Mesodermal cell (in vitro differentiated cells): ENCODE measurements around the gene AFAP1.
"Not testable (repeated sequence)": the region's sequence is repeated elsewhere in the genome, so short reads cannot be mapped to it uniquely, and the experiment has no call there.

Experiments used
- H3K27ac ChIP-seq: 2 replicates; pipeline ENCODE4 v1.7.0; 2013; ENCODE audit warnings: mild to moderate bottlenecking, low read depth, low read length, moderate library complexity; ENCODE audit not compliant: severe bottlenecking
- H3K36me3 ChIP-seq: 2 replicates; pipeline ENCODE4 v1.7.1; 2013; ENCODE audit warnings: mild to moderate bottlenecking, low read length, moderate library complexity; ENCODE audit not compliant: control insufficient read depth, insufficient read depth
- H3K4me1 ChIP-seq: one replicate; pipeline ENCODE4 v1.7.1; 2013; ENCODE audit warnings: mild to moderate bottlenecking, low read length; ENCODE audit not compliant: insufficient read depth, control insufficient read depth, poor library complexity, severe bottlenecking
- H3K4me3 ChIP-seq: 2 replicates; pipeline ENCODE4 v1.7.0; 2013; ENCODE audit warnings: low read length, control low read depth, mild to moderate bottlenecking; ENCODE audit not compliant: insufficient read depth, poor library complexity, severe bottlenecking; ENCODE audit errors: extremely low read depth
- H3K9me3 ChIP-seq: 2 replicates; pipeline ENCODE4 v1.7.1; 2013; ENCODE audit warnings: mild to moderate bottlenecking, low read length, moderate library complexity; ENCODE audit not compliant: control insufficient read depth
- WGBS, 2 experiments: methylation state at CpG; one replicate each; pipeline ENCODE4 v1.1.5; 2013; ENCODE audit warnings: missing lambda C conversion rate in 2 of 2; ENCODE audit not compliant: insufficient coverage in 2 of 2; 5-methylcytosine and 5-hydroxymethylcytosine counted together

Gene AFAP1

GRCh38 chr4:7929118-7929951, 10.3 kb downstream of the AFAP1 start:
- peaks cover 23% of the 10 kb centered on the region for H3K9me3 ChIP-seq
- 22 to 29% methylated on average over 5 of the region's 7 CpGs for WGBS, 2 experiments
- peaks cover 54% of the 10 kb centered on the region for H3K36me3 ChIP-seq
- no peak overlapping the region for H3K27ac ChIP-seq
- no peak overlapping the region for H3K4me3 ChIP-seq
- peaks cover 11% of the 10 kb centered on the region for H3K4me1 ChIP-seq

- peaks cover 23% of the 10 kb centered on the region for H3K9me3 ChIP-seq
- H3K4me3 ChIP-seq, result no peak overlapping the region
- peaks cover 48% of the 10 kb centered on the region for H3K36me3 ChIP-seq
- no peak overlapping the region for H3K27ac ChIP-seq
- peaks cover 16% of the 10 kb centered on the region for H3K4me1 ChIP-seq
- WGBS, 2 experiments, result 89% methylated on average over 7 of the region's 7 CpGs
Measured at GRCh38 chr4:7928711-7929110, 10.9 kb downstream of the AFAP1 start.

GRCh38 chr4:7926822-7927221, 12.8 kb downstream of the AFAP1 start:
- Histone ChIP-seq H3K9me3 (peaks cover 23% of the 10 kb centered on the region), H3K27ac (no peak overlapping the region), H3K4me1 (peaks cover 18% of the 10 kb centered on the region), H3K36me3 (peaks cover 41% of the 10 kb centered on the region), H3K4me3 (no peak overlapping the region)
- WGBS, 2 experiments, result 95 to 98% methylated on average over 6 of the region's 7 CpGs

GRCh38 chr4:7924570-7924969, 15.1 kb downstream of the AFAP1 start:
- Histone ChIP-seq H3K4me1 (peaks cover 10% of the 10 kb centered on the region), H3K4me3 (no peak overlapping the region), H3K27ac (no peak overlapping the region), H3K36me3 (peaks cover 36% of the 10 kb centered on the region), H3K9me3 (peaks cover 23% of the 10 kb centered on the region)
- 85 to 91% methylated on average over 4 of the region's 4 CpGs for WGBS, 2 experiments

GRCh38 chr4:7924163-7924562, 15.5 kb downstream of the AFAP1 start:
- H3K9me3 ChIP-seq, result peaks cover 23% of the 10 kb centered on the region
- WGBS, 2 experiments, result 85 to 90% methylated on average over 4 to 6 of the region's 7 CpGs
- peaks cover 34% of the 10 kb centered on the region for H3K36me3 ChIP-seq
- peaks cover 7% of the 10 kb centered on the region for H3K4me1 ChIP-seq
- no peak overlapping the region for H3K4me3 ChIP-seq
- no peak overlapping the region for H3K27ac ChIP-seq

GRCh38 chr4:7922466-7922865, 17.2 kb downstream of the AFAP1 start:
- peaks cover 23% of the 10 kb centered on the region for H3K9me3 ChIP-seq
- 91% methylated on average over 3 to 7 of the region's 7 CpGs for WGBS, 2 experiments
- no peak overlapping the region for H3K4me3 ChIP-seq
- H3K36me3 ChIP-seq, result peaks cover 34% of the 10 kb centered on the region
- no peak overlapping the region for H3K27ac ChIP-seq
- H3K4me1 ChIP-seq, result peaks cover 11% of the 10 kb centered on the region

GRCh38 chr4:7918981-7919380, 20.7 kb downstream of the AFAP1 start:
- Histone ChIP-seq H3K27ac (peak overlapping the region; percentile 20), H3K9me3 (no peaks in the 10 kb centered on the region), H3K4me3 (no peak overlapping the region), H3K36me3 (peaks cover 15% of the 10 kb centered on the region), H3K4me1 (peaks cover 13% of the 10 kb centered on the region)
- 89 to 92% methylated on average over 10 to 11 of the region's 12 CpGs for WGBS, 2 experiments

GRCh38 chr4:7918187-7918586, 21.5 kb downstream of the AFAP1 start:
- H3K27ac ChIP-seq, H3K9me3 ChIP-seq, H3K4me3 ChIP-seq, H3K4me1 ChIP-seq: not testable (repeated sequence)
- H3K36me3 ChIP-seq, result peaks cover 15% of the 10 kb centered on the region
- 95% methylated on average over 14 to 18 of the region's 18 CpGs for WGBS, 2 experiments

GRCh38 chr4:7917669-7918068, 22.0 kb downstream of the AFAP1 start:
- no peaks in the 10 kb centered on the region for H3K9me3 ChIP-seq
- H3K36me3 ChIP-seq, result peaks cover 19% of the 10 kb centered on the region
- H3K4me1 ChIP-seq, result peaks cover 9% of the 10 kb centered on the region
- 87% methylated on average over 6 of the region's 6 CpGs for WGBS, 2 experiments
- no peak overlapping the region for H3K4me3 ChIP-seq
- H3K27ac ChIP-seq, result no peak overlapping the region

- peaks cover 23% of the 10 kb centered on the region for H3K4me1 ChIP-seq
- H3K27ac ChIP-seq, result no peak overlapping the region
- no peak overlapping the region for H3K4me3 ChIP-seq
- WGBS, 2 experiments, result 66 to 75% methylated on average over 4 to 5 of the region's 6 CpGs
- H3K36me3 ChIP-seq, result peaks cover 16% of the 10 kb centered on the region
- no peaks in the 10 kb centered on the region for H3K9me3 ChIP-seq
Measured at GRCh38 chr4:7915875-7916242, 23.8 kb downstream of the AFAP1 start.

GRCh38 chr4:7912826-7913225, 26.8 kb downstream of the AFAP1 start:
- WGBS, 2 experiments, result 92 to 100% methylated on average over 1 of the region's 1 CpG
- H3K27ac ChIP-seq, result no peak overlapping the region
- H3K4me3 ChIP-seq, result no peak overlapping the region
- H3K36me3 ChIP-seq, result peaks cover 16% of the 10 kb centered on the region
- peaks cover 36% of the 10 kb centered on the region for H3K4me1 ChIP-seq
- H3K9me3 ChIP-seq, result no peaks in the 10 kb centered on the region
